Measurements from ENCODE around the gene RNF220.

Gene RNF220

DNA sequence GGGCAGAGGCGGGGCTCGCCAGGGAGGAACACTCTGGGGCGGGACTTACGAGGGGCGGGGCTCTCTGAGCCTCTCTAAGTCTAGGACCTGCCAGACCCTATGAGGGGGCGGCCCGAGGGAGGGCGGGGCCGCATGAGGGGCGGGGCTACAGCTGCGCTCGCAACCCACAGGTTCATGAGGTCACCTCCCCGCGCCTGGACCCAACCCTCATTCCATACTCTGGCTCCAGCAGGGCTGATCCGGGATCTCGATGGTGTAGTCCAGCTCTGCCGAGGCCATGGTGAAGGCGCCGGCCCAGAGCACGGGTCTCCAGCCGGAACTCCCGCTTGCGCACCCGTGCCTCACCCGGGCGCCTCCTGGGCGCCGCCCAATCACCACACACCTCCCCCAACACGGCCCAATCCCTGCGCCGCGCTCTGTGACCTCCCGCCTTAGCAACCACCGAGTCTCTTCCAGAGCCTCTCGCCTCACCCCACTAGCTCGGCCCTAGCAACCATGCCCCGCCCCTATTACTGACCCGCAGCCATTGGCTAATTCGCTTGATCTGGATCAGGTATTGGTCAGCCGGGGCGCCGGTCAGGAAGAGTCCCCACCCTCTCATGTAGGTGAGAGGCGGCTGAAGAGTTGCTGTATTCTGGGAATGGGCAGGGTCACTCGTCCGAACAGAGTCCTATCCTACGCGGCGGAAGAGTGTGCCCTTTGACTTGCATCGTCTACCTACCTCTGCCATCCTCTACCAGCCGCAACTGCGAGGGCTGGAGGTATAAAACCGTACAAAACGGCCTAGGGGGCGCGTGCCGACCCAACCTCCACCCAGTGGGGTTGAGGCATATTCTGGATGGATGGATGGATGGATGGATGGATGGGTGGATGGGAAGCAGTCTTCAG is 269.3 kb downstream of the RNF220 start, which contains the start of the genes ARMH1 and TMEM53:
TSS of gene ARMH1 (plus strand) at position 602 of the 888 bp plus-strand sequence. CDS start 14,984 bp downstream, outside the sequence.
TSS of gene TMEM53 (minus strand) at position 369 of the 888 bp plus-strand sequence. CDS start at position 279, 90 bp downstream.
- peak within 1 kb of the TSS; percentile 67 to 83 for H3K4me3 ChIP-seq (replicated peaks in 1 of 2; ENCODE audit: low read depth in 2 of 2, low read length in 2 of 2)
- TF ChIP-seq, protein P1, sequence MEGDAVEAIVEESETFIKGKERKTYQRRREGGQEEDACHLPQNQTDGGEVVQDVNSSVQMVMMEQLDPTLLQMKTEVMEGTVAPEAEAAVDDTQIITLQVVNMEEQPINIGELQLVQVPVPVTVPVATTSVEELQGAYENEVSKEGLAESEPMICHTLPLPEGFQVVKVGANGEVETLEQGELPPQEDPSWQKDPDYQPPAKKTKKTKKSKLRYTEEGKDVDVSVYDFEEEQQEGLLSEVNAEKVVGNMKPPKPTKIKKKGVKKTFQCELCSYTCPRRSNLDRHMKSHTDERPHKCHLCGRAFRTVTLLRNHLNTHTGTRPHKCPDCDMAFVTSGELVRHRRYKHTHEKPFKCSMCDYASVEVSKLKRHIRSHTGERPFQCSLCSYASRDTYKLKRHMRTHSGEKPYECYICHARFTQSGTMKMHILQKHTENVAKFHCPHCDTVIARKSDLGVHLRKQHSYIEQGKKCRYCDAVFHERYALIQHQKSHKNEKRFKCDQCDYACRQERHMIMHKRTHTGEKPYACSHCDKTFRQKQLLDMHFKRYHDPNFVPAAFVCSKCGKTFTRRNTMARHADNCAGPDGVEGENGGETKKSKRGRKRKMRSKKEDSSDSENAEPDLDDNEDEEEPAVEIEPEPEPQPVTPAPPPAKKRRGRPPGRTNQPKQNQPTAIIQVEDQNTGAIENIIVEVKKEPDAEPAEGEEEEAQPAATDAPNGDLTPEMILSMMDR (IDR thresholded peaks at IDR 0.05; ENCODE audit: low read depth, low read length) = no peak
- DNase-seq (ENCODE audit: low read depth in 2 of 2) = peak; percentile 99 to 100

DNA sequence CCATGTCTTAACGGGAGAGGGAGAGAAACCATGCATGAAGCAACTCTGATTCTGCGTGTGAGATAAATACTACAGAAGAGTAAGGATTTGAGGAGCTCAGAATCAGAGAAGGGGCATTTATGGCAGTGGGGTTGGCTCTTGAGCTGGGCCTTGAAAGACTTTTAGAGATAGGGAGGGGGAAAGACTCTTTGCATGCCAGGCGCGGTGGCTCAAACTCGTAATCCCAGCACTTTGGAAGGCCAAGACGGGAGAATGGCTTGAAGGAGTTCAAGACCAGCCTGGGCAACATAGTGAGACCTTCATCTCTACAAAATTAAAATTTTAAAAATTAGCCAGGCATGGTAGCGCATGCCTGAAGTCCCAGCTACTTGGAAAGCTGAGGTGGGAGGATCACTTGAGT is 270.1 kb downstream of the RNF220 start:
- peak overlapping the region; percentile 67 to 83 for H3K4me3 ChIP-seq (replicated peaks in 1 of 2; ENCODE audit: low read depth in 2 of 2, low read length in 2 of 2)
- TF ChIP-seq, protein P1 (IDR thresholded peaks at IDR 0.05; ENCODE audit: low read depth, low read length) = no peak
- no peak for DNase-seq (ENCODE audit: low read depth in 2 of 2)

- DNase-seq (ENCODE audit: low read depth in 2 of 2) = peak; percentile 65 to 67
- TF ChIP-seq, protein P1 (IDR thresholded peaks at IDR 0.05; ENCODE audit: low read depth, low read length) = no peak
- no peak overlapping the region for H3K4me3 ChIP-seq (replicated peaks in 1 of 2; ENCODE audit: low read depth in 2 of 2, low read length in 2 of 2)
Measured at GRCh38 chr1:44676484-44677200, 271.6 kb downstream of the RNF220 start.

- no peak overlapping the region for H3K4me3 ChIP-seq (replicated peaks in 1 of 2; ENCODE audit: low read depth in 2 of 2, low read length in 2 of 2)
- peak; percentile 60 to 72 for DNase-seq (ENCODE audit: low read depth in 2 of 2)
- TF ChIP-seq, protein P1 (IDR thresholded peaks at IDR 0.05; ENCODE audit: low read depth, low read length) = peak; percentile 50
Measured at GRCh38 chr1:44677201-44677766, 272.2 kb downstream of the RNF220 start.

DNA sequence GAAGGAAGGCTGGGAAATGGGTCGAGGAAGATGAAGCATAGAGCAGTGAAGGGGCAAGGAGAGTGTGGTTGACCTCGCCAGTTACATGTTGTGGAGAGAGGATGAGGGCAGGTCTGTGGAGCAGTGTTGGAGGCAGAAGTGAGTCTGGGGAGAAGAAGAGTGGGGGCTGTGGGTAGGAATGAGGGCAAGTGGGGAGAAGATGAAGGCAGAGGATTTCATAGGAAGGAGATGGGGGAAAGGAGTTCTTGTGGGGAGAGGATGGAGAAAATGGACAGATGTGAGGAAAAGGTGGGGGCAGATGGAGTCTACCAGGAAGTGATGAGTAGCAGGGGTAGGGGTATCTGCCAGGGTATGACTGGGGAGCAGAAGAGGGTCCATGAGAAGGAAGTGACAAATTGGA is 273.1 kb downstream of the RNF220 start:
- H3K4me3 ChIP-seq (replicated peaks in 1 of 2; ENCODE audit: low read depth in 2 of 2, low read length in 2 of 2) = no peak overlapping the region
- no peak for DNase-seq (ENCODE audit: low read depth in 2 of 2)
- TF ChIP-seq, protein P1 (IDR thresholded peaks at IDR 0.05; ENCODE audit: low read depth, low read length) = no peak

DNA sequence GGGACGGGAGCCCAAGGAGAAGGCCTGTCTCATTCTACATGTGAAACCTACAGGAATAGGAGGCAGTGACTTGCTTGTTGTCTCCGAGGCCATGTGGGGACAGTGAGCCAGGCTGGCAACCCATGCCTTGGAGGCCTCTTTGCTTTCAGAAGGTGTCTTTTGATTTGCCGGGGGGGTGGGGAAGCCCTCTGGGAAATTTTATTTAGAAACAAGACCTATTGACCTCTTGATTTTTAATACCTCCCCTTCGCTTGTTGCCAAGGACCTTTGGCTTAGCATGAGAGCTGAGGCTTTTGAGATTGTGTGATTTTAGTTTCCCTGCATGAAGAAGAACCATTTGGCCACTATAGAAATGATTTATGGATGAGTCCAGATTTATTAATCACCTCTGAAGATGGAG is 273.6 kb downstream of the RNF220 start:
- DNase-seq (ENCODE audit: low read depth in 2 of 2) = no peak
- TF ChIP-seq, protein P1 (IDR thresholded peaks at IDR 0.05; ENCODE audit: low read depth, low read length) = no peak
- H3K4me3 ChIP-seq (replicated peaks in 1 of 2; ENCODE audit: low read depth in 2 of 2, low read length in 2 of 2) = no peak overlapping the region

Measured in cardiac fibroblast (primary cell).